ENCODE results near the gene BBS9. TPM values are rescaled to one million over a fixed set of nuclear protein-coding genes. Genes with fewer than 3 reads are reported as not detected.
"Not testable (repeated sequence)": the region's sequence is repeated elsewhere in the genome, so short reads cannot be mapped to it uniquely, and the experiment has no call there.

Gene BBS9
- total RNA-seq, 1 donor from 2014 or later, result 76.1 TPM

DNA sequence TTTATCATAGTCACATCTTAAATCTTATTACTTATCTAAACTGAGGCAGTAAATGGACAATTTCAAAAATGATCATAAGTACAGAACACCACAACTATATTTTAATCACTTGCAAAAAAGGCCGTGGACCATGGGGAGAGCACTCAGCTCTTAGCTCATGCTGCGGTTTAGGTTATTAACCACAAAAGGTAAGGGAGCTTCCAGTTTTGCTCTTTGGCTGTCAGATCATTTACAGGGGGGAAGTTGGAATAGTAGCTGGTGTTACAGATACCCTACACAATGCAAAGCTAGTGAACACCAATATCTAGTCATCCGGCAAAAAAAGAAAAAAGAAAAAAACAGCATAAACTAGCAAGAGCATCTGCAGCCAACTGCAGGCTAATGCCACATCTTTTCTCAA is 147.0 kb downstream of the BBS9 start:
- no peak for DNase-seq (ENCODE audit: low spot score)

DNA sequence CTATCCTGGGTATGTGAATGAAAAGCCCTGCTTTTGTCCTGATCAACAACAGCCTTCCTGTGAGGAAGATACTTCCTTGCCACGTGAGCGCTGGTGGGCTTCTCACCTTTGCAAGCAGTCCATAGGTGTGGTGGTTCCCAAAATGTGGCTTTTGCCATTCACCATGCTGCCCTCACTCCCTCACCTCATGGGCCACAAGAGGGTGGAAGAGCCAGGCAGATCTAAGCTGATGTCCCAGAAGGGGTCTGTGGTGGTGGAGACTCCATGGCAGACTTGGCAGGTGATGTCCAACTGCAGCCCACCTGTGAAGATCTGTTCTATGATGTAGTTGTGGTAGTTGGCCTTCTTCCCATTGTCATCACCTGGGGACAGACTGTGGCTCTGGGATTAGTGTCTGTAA is 147.4 kb downstream of the BBS9 start:
- DNase-seq (ENCODE audit: low spot score), result no peak

- DNase-seq (ENCODE audit: low spot score), result no peak
These were observed 148.7 kb downstream of the BBS9 start for GRCh38 chr7:33278095-33278494.

DNA sequence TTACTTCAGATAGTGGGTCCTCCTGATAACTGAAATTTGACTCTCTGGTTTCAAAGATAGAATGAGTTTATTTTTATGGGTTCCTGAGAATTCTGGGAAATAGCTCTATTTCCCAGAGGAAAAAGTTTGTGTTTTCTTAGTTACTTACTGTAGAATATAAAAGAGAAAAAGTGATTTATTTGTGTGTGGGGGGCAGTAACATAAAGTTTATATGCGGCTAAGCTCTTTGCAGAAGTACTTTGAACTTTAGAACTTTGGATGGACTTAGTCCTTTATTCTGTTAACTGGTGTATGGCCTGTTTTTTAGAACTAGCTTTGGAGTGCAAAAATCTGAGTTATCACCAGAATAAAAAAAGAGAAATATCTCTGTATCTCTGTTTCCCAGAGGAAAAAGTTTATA is 157.1 kb downstream of the BBS9 start:
- DNase-seq (ENCODE audit: low spot score), result peak; percentile 1

DNA sequence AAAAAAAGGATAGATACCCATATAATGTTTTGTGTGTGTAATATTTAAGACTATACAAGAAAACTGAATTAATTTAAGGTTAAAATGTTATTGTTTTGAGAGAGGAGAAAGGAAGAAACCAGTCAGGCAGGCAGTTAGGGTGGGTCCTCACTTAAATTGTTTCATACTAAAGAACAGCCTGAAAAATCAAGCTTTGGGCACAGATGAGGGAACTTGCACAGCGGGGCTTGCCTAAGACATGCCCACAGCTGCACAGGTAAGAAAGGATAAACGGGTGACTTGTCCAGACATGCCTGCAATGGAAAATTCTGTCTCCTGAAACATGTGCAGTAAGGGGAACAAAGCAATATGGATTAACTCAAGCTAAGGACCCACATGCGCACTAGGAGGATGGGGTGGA is 158.4 kb downstream of the BBS9 start:
- no peak for DNase-seq (ENCODE audit: low spot score)

GRCh38 chr7:33298848-33299247 is 169.5 kb downstream of the BBS9 start:
- DNase-seq (ENCODE audit: low spot score), result no peak

DNA sequence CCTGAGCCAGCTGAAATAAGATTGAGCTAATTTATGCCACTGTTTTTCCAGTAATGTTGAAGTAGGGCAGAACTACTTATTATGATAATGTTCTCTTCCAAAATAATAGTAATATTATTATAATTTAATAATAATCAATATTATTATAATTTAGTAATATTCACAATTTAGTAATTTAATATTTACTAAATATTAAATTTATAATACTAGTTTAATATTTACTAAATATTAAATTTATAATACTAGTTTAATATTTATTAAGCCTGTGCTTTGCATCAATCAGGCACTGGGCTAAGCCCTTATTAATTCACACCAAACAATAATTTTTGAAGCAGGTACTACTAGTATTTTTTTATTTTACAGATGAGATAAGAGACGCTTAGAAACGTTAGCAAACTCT is 170.1 kb downstream of the BBS9 start:
- no peak for DNase-seq (ENCODE audit: low spot score)

GRCh38 chr7:33300131-33300530 is 170.8 kb downstream of the BBS9 start:
- DNase-seq (ENCODE audit: low spot score), result no peak

DNA sequence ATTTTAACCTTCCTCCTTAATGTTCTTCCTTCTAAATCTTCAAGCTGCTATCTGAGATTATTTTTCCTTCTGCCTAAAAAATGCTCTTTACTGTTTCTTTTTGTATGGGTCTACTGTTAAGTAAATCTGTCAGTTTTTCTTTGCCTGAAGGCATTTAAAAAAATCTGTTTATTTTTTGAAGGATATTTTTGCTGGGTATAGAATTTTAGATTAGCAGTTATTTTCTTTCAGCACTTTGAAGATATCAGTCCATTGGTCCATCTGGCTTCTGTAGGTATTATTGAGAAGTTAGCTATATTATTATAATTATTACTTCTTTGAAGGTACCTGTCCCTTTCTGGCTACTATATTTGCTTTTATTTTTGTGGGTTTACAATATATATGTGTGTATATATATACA is 171.4 kb downstream of the BBS9 start:
- DNase-seq (ENCODE audit: low spot score), result no peak

DNA sequence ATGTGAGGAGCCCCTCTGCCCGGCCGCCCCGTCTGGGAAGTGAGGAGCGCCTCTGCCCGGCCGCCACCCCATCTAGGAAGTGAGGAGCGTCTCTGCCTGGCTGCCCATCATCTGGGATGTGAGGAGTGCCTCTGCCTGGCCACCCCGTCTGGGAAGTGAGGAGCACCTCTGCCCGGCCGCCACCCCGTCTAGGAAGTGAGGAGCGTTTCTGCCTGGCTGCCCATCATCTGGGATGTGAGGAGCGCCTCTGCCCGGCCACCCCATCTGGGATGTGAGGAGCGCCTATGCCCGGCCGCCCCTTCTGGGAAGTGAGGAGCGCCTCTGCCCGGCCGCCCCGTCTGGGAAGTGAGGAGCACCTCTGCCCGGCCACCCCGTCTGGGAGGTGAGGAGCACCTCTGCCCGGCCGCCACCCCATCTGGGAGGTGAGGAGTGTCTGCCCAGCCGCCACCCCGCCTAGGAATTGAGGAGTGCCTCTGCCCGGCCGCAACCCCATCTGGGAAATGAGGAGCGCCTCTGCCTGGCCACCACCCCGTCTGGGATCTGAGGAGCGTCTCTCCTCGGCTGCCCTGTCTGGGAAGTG is 174.7 kb downstream of the BBS9 start:
- not testable (repeated sequence) for DNase-seq (ENCODE audit: low spot score)

GRCh38 chr7:33307205-33307604 is 177.8 kb downstream of the BBS9 start:
- no peak for DNase-seq (ENCODE audit: low spot score)

DNA sequence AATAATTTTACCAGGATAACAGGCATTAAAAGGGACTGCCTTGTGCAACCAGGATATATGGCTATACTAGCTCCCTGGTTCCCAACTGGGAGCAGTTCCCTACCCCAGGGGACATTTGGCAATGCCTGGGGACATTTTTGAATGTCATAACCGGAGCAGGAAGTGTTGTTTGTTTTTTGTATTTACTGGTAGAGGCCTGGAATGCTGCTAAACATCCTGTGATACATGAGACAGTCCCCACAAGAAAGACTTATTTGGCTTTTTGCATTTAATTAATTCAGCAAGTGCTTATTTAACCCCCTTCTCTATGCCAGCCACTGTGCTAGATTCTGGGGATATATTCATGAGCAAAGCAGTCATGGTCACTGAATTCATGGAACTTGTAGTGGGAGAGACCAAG is 181.2 kb downstream of the BBS9 start:
- no peak for DNase-seq (ENCODE audit: low spot score)

DNA sequence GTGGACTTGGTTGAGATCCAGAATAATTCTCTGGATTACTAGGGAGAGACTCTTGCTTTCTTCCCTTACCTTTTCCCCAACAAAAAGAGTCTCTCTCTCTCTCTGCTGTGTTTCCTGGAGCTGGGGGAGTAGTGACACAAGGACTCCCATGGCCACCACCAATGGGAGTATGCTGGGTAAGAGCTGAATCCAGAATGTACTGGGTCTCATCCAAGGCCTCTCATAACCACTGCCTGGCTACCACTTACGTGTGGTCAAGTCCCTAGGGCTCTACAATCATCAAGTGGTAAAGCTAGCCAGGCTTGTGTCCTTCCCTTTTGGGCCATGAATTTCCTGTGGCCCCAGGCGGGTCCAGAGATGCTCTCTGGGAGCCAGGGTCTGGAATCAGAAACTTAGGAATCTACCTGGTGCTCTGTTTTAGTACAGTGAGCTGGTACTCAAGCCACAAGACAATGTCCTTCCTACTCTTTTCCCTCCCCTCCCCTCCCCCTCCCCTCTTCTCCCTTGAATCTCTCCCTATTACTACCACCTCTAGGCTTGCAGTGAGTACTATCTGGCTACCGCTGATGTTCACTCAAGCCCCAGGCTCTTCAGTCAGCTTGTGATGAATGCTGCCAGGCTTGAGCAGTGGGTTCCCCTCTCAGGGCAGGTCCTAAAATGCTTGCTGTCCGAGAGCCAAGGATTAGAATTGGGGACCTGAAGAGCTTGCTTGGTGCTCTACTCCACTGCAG is 196.6 kb downstream of the BBS9 start:
- DNase-seq (ENCODE audit: low spot score), result no peak

DNA sequence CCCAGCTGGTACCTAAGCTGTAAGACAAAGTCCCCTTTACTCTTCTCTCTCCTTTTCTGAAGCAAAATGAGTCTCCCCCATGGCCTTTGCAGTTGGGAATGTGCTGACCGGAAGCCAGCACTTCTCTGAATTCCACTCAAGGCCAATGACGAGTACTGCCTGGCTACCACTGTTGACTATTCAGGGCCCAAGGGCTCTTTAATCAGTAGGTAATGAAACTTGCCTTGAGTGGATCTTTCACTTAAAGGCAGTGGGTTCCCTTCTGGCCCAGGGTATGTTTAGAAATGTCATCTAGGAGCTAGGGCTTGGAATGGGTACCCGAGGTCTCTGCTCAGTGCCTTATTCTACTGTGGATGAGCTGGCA is 197.1 kb downstream of the BBS9 start:
- DNase-seq (ENCODE audit: low spot score), result no peak

GRCh38 chr7:33327427-33327826 is 198.1 kb downstream of the BBS9 start:
- DNase-seq (ENCODE audit: low spot score), result no peak

DNA sequence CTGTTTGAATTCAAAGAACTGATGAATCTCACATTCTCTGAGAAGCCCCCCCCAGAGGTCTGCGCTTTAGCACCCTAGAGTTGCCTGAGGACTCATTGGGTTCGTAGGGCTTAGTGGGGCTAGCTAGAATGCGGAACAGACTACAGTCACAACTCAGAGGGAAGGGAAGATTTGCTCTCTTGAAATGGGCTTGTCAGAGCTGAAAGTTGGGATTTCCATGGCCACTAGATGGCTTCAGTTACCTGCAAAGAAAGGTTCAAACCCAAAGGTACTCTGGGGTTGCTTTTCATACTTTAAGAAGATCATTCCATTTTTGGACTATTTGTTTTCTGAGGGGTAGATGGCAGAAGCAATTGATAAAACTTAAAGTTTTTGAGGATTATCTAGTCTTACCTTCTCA is 205.0 kb downstream of the BBS9 start:
- no peak for DNase-seq (ENCODE audit: low spot score)

DNA sequence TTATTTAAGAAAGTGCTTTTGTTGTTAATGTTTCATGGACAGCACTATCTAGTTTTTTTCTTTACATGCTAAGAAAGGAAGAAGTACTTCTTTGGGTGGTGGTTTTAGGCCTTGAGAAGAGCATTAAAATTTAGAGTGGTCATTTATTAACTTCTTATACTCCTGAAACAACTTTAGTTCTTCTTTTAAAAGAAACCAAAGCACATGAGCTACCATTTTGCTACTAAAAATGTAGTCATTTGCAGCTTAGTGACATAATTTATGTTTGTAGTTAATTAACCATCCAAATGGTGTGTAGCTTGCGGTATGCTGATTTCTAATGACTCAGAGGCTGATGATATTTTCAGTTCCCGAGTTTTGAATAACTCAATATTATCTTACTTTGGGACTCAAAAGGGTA is 207.5 kb downstream of the BBS9 start:
- no peak for DNase-seq (ENCODE audit: low spot score)

- DNase-seq (ENCODE audit: low spot score), result peak; percentile 13
These were observed 209.9 kb downstream of the BBS9 start for GRCh38 chr7:33339074-33339790.

DNA sequence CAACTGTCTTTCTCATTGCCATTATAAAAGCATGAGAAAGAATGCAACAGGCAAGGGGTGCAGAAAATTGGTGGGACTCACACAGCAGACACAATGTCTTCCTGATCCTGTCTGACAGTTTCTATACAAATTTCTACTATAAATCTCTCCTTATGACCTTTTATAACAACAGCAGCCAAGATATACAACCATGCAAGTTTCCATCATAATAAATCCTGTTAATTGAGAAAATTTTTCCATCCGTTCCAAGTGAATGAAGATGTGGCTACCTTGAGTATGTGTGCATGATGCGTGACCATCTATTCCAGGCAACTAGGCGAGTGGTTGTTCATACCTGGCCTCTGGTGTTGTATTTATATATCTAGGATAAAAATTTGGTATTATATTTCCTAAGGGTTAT is 216.7 kb downstream of the BBS9 start:
- no peak for DNase-seq (ENCODE audit: low spot score)

GRCh38 chr7:33350577-33350976 is 221.2 kb downstream of the BBS9 start:
- DNase-seq (ENCODE audit: low spot score), result no peak

- DNase-seq (ENCODE audit: low spot score), result no peak
These were observed 222.3 kb downstream of the BBS9 start for GRCh38 chr7:33351709-33352108.

- DNase-seq (ENCODE audit: low spot score), result peak; percentile 4
These were observed 224.8 kb downstream of the BBS9 start for GRCh38 chr7:33354201-33354600.

GRCh38 chr7:33355386-33355785 is 226.0 kb downstream of the BBS9 start:
- DNase-seq (ENCODE audit: low spot score), result no peak
